ENCODE results near the gene DNM3. TPM values are rescaled to one million over a fixed set of nuclear protein-coding genes. Genes with fewer than 3 reads are reported as not detected.

DNM3 gene
- total and polyA plus RNA-seq, 2 experiments from 2014 or later = 5.2 to 12.2 TPM

DNA sequence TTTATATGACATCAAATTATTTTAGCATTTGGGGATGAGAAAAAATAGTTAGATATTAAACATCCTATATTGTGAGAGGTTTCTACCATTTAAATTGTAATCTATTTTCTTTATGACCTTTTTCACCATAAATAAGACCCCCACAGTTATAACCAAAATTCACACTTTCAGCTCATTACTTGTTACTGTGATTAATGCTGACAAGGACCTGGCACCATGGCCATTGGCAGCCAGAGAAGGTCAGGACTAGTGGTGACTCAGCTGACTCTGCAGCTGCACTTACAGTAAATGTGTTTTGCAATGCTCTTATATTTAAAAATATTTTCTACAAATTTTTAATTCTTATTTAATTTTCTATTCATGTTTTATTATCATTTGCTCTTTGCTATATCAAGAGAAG is 445.9 kb downstream of the DNM3 start:
- H3K4me3 ChIP-seq = no peak overlapping the region
- H3K27ac ChIP-seq (ENCODE audit: low read depth) = no peak overlapping the region
- H3K4me1 ChIP-seq (ENCODE audit: insufficient read depth) = no peaks in the 10 kb centered on the region
- H2AFZ ChIP-seq = no peak overlapping the region
- no peak overlapping the region for H3K4me2 ChIP-seq
- H3K36me3 ChIP-seq (ENCODE audit: insufficient read depth) = no peaks in the 10 kb centered on the region
- Mint-ChIP-seq H3K36me3 (ENCODE audit: low read depth) (no peaks in the 10 kb centered on the region), H3K4me3 (no peak overlapping the region), H3K27ac (no peak overlapping the region), H3K9me3 (no peaks in the 10 kb centered on the region), H3K27me3 (ENCODE audit: insufficient read depth, low read depth, poor library complexity) (no peaks in the 10 kb centered on the region), H3K4me1 (no peaks in the 10 kb centered on the region)
- no peak for TF ChIP-seq POLR2AphosphoS5 (IDR thresholded peaks at IDR 0.05; ENCODE audit: low read depth)
- TF ChIP-seq, protein P1, sequence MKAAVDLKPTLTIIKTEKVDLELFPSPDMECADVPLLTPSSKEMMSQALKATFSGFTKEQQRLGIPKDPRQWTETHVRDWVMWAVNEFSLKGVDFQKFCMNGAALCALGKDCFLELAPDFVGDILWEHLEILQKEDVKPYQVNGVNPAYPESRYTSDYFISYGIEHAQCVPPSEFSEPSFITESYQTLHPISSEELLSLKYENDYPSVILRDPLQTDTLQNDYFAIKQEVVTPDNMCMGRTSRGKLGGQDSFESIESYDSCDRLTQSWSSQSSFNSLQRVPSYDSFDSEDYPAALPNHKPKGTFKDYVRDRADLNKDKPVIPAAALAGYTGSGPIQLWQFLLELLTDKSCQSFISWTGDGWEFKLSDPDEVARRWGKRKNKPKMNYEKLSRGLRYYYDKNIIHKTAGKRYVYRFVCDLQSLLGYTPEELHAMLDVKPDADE (IDR thresholded peaks at IDR 0.05) = no peak
- TF ChIP-seq NANOG (IDR thresholded peaks at IDR 0.05; ENCODE audit: borderline replicate concordance) = no peak
- no peak for TF ChIP-seq ZNF114 (CRISPR knock-in tag; IDR thresholded peaks at IDR 0.05)
- TF ChIP-seq, protein P2, sequence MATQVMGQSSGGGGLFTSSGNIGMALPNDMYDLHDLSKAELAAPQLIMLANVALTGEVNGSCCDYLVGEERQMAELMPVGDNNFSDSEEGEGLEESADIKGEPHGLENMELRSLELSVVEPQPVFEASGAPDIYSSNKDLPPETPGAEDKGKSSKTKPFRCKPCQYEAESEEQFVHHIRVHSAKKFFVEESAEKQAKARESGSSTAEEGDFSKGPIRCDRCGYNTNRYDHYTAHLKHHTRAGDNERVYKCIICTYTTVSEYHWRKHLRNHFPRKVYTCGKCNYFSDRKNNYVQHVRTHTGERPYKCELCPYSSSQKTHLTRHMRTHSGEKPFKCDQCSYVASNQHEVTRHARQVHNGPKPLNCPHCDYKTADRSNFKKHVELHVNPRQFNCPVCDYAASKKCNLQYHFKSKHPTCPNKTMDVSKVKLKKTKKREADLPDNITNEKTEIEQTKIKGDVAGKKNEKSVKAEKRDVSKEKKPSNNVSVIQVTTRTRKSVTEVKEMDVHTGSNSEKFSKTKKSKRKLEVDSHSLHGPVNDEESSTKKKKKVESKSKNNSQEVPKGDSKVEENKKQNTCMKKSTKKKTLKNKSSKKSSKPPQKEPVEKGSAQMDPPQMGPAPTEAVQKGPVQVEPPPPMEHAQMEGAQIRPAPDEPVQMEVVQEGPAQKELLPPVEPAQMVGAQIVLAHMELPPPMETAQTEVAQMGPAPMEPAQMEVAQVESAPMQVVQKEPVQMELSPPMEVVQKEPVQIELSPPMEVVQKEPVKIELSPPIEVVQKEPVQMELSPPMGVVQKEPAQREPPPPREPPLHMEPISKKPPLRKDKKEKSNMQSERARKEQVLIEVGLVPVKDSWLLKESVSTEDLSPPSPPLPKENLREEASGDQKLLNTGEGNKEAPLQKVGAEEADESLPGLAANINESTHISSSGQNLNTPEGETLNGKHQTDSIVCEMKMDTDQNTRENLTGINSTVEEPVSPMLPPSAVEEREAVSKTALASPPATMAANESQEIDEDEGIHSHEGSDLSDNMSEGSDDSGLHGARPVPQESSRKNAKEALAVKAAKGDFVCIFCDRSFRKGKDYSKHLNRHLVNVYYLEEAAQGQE (IDR thresholded peaks at IDR 0.05; ENCODE audit: unreplicated experiment) = no peak
- no peak for TF ChIP-seq ZNF331 (CRISPR knock-in tag; IDR thresholded peaks at IDR 0.05; ENCODE audit: low read depth)
- TF ChIP-seq, protein P3, sequence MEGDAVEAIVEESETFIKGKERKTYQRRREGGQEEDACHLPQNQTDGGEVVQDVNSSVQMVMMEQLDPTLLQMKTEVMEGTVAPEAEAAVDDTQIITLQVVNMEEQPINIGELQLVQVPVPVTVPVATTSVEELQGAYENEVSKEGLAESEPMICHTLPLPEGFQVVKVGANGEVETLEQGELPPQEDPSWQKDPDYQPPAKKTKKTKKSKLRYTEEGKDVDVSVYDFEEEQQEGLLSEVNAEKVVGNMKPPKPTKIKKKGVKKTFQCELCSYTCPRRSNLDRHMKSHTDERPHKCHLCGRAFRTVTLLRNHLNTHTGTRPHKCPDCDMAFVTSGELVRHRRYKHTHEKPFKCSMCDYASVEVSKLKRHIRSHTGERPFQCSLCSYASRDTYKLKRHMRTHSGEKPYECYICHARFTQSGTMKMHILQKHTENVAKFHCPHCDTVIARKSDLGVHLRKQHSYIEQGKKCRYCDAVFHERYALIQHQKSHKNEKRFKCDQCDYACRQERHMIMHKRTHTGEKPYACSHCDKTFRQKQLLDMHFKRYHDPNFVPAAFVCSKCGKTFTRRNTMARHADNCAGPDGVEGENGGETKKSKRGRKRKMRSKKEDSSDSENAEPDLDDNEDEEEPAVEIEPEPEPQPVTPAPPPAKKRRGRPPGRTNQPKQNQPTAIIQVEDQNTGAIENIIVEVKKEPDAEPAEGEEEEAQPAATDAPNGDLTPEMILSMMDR (conservative IDR thresholded peaks at IDR 0.05; ENCODE audit: low read depth in 2 of 2) = no peak
- TF ChIP-seq CREB1 (CRISPR knock-in tag; IDR thresholded peaks at IDR 0.05; ENCODE audit: low read depth) = no peak
- TF ChIP-seq, protein P4, sequence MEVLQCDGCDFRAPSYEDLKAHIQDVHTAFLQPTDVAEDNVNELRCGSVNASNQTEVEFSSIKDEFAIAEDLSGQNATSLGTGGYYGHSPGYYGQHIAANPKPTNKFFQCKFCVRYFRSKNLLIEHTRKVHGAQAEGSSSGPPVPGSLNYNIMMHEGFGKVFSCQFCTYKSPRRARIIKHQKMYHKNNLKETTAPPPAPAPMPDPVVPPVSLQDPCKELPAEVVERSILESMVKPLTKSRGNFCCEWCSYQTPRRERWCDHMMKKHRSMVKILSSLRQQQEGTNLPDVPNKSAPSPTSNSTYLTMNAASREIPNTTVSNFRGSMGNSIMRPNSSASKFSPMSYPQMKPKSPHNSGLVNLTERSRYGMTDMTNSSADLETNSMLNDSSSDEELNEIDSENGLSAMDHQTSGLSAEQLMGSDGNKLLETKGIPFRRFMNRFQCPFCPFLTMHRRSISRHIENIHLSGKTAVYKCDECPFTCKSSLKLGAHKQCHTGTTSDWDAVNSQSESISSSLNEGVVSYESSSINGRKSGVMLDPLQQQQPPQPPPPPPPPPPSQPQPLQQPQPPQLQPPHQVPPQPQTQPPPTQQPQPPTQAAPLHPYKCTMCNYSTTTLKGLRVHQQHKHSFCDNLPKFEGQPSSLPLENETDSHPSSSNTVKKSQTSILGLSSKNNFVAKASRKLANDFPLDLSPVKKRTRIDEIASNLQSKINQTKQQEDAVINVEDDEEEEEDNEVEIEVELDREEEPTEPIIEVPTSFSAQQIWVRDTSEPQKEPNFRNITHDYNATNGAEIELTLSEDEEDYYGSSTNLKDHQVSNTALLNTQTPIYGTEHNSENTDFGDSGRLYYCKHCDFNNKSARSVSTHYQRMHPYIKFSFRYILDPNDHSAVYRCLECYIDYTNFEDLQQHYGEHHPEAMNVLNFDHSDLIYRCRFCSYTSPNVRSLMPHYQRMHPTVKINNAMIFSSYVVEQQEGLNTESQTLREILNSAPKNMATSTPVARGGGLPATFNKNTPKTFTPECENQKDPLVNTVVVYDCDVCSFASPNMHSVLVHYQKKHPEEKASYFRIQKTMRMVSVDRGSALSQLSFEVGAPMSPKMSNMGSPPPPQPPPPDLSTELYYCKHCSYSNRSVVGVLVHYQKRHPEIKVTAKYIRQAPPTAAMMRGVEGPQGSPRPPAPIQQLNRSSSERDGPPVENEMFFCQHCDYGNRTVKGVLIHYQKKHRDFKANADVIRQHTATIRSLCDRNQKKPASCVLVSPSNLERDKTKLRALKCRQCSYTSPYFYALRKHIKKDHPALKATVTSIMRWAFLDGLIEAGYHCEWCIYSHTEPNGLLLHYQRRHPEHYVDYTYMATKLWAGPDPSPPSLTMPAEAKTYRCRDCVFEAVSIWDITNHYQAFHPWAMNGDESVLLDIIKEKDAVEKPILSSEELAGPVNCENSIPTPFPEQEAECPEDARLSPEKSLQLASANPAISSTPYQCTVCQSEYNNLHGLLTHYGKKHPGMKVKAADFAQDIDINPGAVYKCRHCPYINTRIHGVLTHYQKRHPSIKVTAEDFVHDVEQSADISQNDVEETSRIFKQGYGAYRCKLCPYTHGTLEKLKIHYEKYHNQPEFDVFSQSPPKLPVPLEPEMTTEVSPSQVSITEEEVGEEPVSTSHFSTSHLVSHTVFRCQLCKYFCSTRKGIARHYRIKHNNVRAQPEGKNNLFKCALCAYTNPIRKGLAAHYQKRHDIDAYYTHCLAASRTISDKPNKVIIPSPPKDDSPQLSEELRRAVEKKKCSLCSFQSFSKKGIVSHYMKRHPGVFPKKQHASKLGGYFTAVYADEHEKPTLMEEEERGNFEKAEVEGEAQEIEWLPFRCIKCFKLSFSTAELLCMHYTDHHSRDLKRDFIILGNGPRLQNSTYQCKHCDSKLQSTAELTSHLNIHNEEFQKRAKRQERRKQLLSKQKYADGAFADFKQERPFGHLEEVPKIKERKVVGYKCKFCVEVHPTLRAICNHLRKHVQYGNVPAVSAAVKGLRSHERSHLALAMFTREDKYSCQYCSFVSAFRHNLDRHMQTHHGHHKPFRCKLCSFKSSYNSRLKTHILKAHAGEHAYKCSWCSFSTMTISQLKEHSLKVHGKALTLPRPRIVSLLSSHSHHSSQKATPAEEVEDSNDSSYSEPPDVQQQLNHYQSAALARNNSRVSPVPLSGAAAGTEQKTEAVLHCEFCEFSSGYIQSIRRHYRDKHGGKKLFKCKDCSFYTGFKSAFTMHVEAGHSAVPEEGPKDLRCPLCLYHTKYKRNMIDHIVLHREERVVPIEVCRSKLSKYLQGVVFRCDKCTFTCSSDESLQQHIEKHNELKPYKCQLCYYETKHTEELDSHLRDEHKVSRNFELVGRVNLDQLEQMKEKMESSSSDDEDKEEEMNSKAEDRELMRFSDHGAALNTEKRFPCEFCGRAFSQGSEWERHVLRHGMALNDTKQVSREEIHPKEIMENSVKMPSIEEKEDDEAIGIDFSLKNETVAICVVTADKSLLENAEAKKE (CRISPR knock-in tag; IDR thresholded peaks at IDR 0.05) = no peak
- no peak for TF ChIP-seq EZH2phosphoT487 (IDR thresholded peaks at IDR 0.05; ENCODE audit: unreplicated experiment)
- no peak for TF ChIP-seq EZH2 (IDR thresholded peaks at IDR 0.05; ENCODE audit: low read depth, unreplicated experiment)
- TF ChIP-seq JUNB (IDR thresholded peaks at IDR 0.05; ENCODE audit: unreplicated experiment) = no peak
- H4K20me1 ChIP-seq (replicated peaks; ENCODE audit: insufficient read depth) = no peaks in the 10 kb centered on the region
- H3K79me2 ChIP-seq (replicated peaks; ENCODE audit: insufficient read depth) = no peaks in the 10 kb centered on the region
- DNase-seq (ENCODE audit: low spot score) (no peak), ATAC-seq (no peak)
- no peaks in the 10 kb centered on the region for H3K27me3 ChIP-seq (ENCODE audit: insufficient read depth)
- H3K9me2 ChIP-seq (ENCODE audit: insufficient read depth) = no peaks in the 10 kb centered on the region
- no peaks in the 10 kb centered on the region for H3F3A ChIP-seq (replicated peaks; ENCODE audit: low read depth)
